NCI-H82 (cell line): ENCODE results near the gene EI24.
A peak's percentile ranks its signal among the peaks of the same experiment; 100 is the strongest.
"Not testable (repeated sequence)": the region's sequence is repeated elsewhere in the genome, so short reads cannot be mapped to it uniquely, and the experiment has no call there.

Source experiments
- DNase-seq: peaks from one replicate; lab custom pipeline; 2025; lab: John Stamatoyannopoulos, UW

Gene EI24

DNA sequence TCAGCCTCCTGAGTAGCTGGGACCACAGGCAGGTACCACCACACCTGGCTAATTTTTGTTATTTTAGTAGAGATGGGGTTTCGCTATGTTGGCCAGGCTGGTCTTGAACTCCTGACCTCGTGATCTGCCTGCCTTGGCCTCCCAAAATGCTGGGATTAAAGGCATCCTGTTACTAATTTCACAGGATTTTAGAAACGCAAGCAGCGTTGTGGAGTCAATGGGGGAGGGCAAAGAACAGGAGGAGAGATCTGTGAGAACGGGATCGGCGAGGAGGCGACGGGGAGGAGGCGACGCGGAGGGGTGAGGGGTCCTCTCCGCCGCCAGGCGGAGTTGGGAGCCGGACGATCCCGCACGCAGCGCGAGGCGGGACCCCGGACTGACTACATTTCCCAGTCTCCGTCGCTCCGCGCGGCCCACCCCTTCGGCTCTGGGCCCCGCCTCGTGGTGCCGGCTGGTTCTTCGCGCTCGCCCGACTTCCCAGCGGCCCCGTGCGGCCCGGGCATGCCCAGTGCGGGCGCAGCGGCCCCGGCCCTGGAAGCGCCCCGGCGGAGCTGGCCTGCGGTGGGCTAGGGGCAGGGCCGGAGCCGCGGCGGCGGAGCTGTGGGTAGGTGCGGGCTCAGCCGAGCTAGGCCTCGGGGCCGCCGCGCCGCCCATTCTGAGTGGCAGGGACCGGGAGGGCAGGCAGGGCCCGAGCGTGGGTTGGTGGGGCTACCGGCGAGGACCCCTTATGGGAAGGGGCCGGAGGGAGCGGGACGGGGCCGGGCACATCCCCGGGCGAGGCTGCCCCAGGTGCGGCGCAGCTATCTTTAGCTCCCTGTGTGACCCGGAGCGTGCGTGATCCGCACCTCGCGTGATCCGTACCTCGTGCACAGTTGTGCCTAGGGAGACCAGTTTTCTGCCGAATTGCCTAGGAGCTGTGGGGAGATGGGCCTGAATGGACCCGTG is at the start of gene EI24:
Gene EI24 (plus strand): TSS at position 508 of the 945 bp plus-strand sequence. CDS start 3,051 bp downstream, outside the sequence.
- DNase-seq, result peak; percentile 96

DNA sequence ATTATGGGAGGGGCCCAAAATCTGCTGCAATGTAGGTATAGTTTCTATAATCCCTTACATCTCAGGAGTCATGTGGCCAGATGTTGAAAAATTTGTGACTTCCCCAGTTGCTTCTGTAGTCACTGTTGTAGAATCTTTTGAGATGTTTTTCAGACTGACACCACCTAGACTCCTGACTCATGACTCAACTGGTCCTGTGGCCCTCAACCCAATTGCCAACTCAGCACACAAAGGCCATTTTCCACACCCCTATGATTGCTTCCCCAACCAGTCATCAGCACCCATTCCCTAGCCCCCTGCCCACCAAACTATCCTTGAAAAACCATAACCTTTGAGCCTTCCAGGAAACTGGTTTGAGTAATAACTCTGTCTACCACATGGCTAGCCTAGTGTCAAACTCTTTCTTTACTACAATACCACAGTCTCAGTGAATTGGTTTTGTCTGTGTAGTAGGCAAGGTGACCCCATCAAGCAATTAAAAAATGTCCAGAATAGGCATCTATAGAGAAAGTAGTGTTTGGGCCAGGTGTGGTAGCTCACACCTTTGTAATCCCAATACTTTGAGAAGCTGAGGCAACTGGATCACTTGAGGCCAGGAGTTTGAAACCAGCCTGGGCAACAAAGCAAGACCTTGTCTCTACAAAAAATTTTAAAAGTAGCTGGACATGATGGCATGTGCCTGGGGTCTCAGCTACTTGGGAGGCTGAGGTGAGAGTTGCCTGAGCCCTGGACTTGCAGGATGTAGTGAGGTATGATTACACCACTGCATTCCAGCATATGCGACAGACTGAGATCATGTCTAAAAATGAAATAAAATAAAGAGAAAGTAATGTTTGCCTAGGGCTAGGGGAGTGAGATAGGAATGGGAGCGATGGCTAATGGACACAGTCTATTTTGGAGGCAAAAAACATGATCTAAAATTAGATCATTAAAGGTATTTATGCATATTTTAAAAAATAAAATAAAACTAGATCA is 49.1 kb upstream of the EI24 start:
- DNase-seq, result no peak

DNA sequence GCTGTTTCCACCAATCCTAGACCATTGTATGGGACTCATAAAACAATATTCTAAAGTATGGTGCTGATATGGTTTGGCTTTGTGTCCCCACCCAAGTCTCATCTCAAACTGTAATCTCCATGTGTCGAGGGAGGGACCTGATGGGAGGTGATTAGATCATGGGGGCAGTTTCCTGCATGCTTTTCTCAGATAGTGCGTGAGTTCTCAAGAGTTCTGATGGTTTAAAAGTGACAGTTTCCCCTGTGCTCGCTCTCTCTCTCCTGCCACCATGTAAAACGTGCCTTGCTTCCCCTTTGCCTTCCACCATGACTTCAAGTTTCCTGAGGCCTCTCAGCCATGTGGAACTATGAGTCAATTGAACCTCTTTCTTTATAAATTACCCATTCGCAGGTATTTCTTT is 44.0 kb upstream of the EI24 start:
- no peak for DNase-seq

DNA sequence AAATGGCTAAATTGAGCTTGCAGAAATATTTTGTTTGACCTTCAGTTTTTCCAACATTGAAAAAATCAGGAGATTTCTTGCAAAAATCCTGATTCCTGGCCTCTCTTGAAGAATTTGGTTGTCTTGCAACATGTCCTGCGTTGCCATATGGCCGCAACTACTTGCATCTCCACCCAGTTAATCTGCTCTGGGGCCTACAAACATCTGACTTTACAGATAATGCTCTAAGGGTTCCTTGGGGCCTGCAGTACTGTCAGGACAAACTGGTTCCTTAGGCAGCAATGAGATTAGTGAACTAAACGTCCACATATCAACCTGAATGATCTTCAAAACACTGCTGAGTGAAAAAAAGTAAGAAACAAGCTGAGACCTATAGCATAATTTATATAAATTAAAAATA is 36.6 kb upstream of the EI24 start:
- DNase-seq, result peak; percentile 86

DNA sequence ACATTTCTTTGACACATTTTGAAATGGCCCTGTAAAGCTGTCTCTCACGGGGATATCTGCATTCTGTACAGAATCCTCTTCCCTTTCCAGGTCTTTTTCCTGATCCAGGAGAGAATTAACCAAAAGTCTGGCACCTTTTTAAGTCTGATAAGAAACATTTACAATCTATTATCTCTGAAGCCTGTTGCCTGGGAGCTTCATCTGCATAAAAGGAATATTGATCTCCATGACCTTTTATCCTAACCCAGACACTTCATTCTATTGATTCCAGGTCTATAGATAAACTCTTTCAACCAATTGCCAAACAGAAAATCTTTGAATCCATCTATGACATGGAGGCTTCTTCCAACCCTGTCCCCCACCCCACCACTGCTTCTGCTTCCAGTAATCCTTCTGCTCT is 33.7 kb upstream of the EI24 start:
- DNase-seq, result no peak

DNA sequence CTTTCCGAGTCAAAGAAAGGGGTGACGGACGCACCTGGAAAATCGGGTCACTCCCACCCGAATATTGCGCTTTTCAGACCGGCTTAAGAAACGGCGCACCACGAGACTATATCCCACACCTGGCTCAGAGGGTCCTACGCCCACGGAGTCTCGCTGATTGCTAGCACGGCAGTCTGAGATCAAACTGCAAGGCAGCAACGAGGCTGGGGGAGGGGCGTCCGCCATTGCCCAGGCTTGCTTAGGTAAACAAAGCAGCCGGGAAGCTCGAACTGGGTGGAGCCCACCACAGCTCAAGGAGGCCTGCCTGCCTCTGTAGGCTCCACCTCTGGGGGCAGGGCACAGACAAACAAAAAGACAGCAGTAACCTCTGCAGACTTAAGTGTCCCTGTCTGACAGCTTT is 32.4 kb upstream of the EI24 start:
- not testable (repeated sequence) for DNase-seq

DNA sequence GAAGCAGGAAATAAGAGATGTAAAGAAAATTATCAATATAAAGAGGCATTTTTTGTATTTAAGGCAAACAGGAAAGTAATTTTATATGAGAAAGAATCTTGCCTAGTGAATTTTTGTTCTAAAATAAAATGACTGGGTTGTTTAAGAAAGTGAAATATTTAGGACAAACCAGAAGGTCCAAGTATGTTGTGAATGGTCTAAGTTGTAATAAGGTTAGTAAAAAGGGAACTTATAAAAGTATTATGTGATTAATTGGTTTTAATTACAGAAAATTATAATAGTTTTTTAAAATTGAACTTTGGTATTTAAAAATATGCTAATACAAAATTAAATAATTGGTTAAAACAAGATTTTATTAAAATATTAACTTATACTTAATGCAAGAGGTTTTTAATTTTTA is 26.6 kb upstream of the EI24 start:
- DNase-seq, result no peak

DNA sequence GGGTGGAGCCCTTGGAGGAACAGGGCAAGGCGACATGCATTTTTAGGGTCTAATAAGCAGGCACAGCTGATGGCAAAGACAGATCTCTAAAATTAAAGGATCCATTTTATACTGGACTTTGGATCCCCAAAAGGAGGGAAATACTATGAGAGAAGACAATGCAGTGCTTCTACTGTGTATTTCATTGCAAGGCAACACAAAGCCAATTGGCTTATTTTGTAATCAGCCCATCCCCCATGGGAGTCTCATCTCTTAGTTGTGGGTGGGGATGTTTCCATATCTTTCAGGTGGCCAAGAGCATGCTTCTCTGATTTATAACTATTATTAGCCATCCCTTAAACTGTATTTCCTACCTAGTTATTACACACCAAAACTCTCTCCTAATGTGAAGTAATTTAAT is 18.5 kb upstream of the EI24 start:
- DNase-seq, result no peak

DNA sequence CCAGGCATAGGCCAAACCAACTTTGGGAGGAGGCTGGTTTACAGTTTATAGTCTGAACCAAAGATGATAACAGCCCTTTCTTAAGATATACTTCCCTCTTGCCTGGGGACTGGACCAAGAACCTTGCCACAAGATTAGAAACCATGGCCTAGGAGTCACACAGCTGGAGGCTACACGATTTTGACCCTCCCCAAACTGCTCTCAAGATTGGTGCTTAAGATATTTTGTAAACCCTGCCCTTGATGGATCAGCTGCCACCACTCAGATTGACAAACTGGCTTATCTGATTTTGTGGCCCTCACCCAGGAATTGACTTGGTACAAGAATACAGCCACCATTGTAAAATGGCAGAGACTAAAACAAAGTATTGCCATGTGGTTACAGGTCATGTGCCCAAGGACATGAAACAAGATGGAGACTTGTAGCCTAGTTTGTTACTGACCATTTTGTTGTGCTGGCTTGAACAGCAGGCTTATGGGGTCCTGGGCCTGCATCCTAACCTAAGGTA is 17.4 kb upstream of the EI24 start:
- no peak for DNase-seq

DNA sequence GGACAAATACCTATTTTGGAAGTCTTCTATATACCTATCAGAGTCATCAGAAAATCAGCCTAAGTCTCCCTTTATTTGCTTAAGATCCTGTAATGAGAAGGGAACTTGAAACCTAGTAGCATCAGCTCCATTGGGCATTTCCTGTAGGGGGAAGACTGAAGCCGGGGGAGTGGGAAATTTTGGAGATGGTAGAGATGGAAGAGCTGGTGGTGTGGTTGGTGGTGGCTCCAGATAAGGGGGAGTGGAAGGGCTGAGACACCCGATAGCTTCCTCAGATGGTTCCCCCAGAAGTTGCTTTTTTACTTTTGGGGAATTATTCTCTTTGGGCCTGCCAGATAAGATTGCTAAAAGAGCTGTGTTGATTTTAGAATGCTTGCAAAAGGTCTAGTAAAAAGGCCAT is 16.4 kb upstream of the EI24 start:
- DNase-seq, result no peak

DNA sequence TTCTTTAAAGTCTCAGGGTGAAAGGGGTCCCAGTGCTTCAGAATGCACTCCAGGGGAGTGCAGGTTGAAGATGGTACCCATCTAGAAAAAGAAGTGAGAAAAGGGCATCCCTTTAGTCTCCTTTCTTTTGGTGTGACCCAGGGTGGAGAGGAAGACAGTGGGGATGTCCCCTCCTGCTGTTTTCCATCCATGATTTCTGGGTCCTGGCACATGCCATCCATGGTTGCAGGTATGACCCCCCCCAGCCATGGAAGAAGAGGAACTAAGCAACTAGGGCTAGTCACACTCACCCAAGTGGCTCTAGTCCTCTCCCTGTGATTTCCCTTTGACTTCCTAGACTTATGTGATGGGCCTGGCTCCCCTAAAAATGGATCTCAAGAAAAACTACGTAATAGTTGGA is 15.9 kb upstream of the EI24 start:
- DNase-seq, result no peak

DNA sequence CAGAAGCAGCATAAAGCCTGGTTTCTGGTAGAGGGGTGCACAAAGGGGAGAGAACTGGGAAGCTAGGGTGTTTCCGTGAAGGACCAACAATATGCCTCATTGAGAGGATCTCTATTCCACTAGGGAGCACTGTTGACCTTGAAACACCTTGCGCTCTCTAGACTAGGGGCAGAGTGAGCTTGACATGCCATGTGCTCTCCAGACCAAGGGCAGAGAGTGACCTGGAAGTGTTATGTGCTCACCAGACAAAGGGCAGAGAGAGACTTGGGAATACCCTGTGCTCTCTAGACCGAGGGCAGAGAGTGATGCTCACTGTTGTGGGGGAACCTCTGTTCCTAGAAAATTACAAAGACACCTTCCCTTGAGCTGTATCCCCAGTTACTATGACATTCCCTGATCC is 15.2 kb upstream of the EI24 start:
- DNase-seq, result no peak

DNA sequence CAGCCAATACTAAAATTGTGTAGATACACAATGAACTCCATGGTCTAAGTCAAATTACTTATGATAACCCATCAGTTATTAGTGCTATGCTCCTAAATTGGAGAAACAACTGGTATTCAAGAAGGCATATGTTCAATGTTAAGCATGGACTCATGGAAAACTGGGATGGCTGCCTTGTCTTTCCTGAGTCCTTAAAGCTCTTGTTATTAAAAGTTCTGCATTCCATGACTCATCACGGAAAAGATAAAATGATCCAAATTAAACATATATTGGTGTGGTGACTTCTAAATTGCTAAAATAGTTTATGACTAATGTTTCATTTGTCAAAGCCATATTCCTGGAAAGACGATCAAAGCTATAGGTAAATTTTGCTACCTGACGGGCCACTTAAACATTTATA is 9.4 kb upstream of the EI24 start:
- no peak for DNase-seq

DNA sequence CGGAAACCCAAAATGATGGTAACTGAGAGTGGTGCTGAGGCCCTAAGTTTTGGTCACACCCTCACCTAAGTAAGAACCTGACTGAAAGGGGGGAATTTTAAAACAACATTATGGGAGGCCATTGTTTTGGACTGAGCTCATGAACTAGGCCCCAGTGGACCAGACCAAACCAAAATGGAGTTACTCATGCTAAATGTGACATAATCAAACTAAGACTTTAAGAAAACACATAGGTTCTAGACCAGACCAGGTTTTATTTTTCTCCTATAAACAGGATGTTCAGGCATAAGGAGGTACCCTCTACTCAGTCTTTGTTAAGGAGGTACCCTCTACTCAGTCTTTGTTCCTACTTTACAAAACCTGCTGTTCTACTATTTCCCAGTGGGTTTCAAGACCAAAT is 7.4 kb upstream of the EI24 start:
- DNase-seq, result no peak

DNA sequence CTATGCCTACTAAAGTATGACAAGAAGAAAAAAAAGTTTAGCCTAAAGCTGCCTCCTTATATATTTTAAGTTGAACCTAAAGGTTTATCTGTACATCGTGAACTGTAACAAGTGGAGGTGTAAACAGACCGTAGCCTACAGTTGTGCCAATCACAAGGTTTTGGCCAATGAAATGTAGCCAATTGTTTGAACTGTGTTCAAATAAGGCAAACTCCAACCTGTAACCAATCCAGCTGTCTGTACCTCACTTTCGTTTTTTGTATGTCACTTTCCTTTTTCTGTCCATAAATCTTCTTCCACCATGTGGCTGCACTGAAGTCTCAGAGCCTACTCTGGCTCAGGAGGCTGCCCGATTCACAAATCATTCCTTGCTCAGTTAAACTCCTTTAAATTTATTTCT is 6.8 kb upstream of the EI24 start:
- DNase-seq, result no peak

DNA sequence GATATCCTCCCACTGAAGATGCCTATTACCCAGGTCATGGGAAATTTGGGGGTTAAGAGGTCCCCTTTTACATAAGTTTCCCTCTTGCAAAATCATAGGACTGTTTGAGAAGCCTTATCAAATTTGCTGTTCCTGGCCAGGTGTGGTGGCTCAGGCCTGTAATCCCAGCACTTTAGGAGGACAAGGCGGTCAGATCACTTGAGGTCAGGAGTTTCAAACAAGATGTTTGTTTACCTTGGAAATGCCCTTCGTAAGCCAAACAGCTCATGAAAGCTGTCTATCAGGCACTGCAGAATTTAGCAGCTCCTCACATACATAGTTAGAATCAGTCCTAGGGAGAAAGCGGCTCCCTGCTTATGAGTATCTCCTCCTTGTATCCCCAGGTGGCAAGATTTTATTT is 4.9 kb upstream of the EI24 start:
- DNase-seq, result peak; percentile 28

DNA sequence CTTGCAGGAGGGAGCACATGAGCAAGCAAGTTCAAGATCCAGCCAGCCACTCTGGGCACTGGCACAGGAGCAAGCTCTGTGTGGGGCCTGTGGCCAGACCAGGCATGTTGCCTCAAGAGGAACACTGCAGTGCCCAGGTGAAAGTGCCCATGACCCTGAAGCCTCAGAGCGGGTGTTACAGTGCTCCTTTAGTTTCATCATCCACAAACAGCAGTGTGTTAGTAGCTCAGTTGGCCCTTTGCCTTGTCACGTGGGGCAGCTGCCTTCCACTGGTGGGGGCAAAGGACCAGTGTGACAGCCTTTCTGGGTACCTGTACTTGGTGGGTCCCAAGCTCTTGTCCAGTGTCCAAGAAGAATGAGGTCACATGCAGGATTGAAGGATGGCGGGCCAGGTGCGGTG is 3.0 kb upstream of the EI24 start:
- DNase-seq, result no peak

DNA sequence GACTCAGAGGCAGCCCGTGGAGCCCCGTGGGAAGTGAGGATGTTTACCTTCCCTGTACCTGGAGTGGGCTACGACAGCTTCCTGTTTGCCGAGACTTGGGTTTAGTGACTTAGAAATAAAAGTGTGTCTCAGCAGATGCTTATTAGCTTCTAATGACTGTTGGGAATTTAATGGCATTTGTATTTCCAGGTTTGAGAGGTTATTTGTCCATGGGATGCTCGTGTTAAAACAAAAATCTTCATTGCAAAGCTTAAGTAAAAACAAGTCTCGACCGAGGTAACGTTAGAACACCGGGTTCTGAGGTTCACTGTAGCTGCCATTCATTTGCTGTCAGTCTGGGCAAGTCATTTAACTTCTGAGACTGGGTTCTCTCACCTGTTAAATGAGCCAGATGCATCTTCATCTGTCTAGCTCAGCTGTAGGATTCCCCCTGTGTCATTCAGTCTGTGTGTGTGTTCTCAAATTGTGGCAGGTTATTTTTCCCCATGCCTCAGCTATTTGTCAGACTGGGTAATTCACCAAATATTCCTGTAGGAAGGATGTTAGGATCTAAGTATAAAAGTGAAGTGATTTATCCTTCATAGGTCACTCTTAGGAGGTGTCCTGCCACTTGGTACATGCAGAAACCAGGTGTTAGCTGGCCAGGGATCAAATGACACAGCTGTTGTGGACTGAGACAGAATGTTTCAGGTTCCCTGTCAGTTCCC is 791 bp downstream of the EI24 start:
- peak; percentile 13 for DNase-seq

DNA sequence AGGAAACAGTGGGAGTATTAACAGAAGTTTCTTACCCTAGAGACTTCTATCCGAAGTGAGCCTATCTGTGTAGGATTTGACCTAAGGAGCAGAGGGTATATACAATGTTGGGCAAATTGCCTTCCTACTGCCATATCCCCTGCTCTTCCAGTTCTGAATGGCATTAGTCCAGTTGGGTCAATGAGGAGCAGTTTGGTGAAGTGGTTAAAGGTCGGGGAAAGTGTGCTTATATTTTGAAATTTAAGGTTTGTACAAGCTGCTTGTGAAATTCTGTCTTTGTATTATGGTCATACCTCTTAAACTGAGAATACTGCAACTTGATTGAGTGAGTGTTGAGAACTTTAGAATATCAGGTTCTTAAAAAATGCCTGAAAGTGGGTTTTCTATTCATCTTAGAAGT is 1.7 kb downstream of the EI24 start:
- no peak for DNase-seq

DNA sequence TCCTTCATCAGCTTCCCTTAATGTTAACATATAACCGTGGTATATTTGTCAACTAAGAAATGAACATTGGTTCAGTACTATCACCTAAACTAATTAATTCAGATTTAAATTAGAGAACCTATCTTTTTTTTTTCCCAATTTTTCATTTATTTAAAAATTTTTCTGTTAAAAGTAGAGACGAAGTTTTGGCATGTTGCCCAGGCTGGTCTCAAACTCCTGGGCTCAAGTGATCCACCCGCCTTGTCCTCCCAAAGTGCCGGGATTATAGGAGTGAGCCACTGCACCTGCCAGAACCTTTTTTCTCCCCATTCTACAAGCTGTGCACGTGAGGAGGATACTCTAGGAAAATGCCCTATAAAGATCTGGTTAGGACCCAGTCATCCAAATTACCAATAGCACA is 3.6 kb downstream of the EI24 start:
- DNase-seq, result no peak

DNA sequence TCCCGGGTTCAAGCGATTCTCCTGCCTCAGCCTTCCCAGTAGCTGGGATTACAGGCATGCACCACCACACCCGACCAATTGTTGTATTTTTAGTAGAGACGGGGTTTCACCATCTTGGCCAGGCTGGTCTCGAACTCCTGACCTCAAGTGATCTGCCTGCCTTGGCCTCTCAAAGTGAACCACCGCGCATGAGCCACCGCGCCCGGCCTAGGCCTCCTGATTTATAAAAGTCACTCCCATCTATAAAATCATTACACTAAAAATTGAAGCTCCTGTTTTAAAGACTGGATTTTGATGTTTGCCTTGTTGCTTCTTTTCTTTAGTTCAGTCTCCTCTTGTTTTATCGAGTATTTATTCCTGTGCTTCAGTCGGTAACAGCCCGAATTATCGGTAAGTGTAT is 7.9 kb downstream of the EI24 start:
- not testable (repeated sequence) for DNase-seq

DNA sequence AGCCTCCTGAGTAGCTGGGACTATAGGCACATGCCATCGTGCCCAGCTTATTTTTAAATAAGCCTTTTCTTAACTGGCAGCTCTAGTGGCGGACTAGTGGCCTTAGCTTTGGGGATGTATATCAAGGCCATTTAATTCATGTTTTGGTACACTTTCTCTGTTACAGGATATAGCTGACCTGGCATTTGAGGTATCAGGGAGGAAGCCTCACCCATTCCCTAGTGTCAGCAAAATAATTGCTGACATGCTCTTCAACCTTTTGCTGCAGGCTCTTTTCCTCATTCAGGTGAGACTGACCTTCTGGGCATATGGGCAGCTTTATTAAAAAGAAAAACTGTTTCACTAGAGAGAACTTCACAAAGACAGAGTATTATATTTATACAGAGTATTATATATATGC is 9.5 kb downstream of the EI24 start:
- DNase-seq, result no peak
